Effector memory CD8-positive, alpha-beta T cell (primary cell): Measurements from ENCODE around the gene PDZK1IP1.
"Not testable (repeated sequence)": the region's sequence is repeated elsewhere in the genome, so short reads cannot be mapped to it uniquely, and the experiment has no call there.

ENCODE experiments used
- ATAC-seq: fragments of 150-1000 bp; cut with Tn5 transposase; replicated peaks from 2 replicates; pipeline ENCODE4 v1.10.0; 2021; ENCODE audit warnings: mild to moderate bottlenecking, moderate library complexity
- DNase-seq, 3 experiments: peaks; one replicate each; pipeline ENCODE4 v3.0.0; 2021
- H3K27ac Mint-ChIP-seq, 2 donors: one replicate each; pipeline ENCODE4 v1.8.0; 2022; ENCODE audit warnings: mild to moderate bottlenecking in 2 of 2, mixed read lengths in 2 of 2, moderate library complexity in 2 of 2
- H3K27me3 Mint-ChIP-seq, 2 donors: one replicate each; pipeline ENCODE4 v1.8.0; 2022; ENCODE audit warnings: mixed read lengths in 2 of 2
- H3K36me3 Mint-ChIP-seq: one replicate; pipeline ENCODE4 v1.8.0; 2022; ENCODE audit warnings: mild to moderate bottlenecking, moderate library complexity, mixed read lengths; ENCODE audit not compliant: insufficient read depth
- H3K4me1 Mint-ChIP-seq, 2 donors: one replicate each; pipeline ENCODE4 v1.8.0; 2022; ENCODE audit warnings: low read depth in 2 of 2, mixed read lengths in 2 of 2
- H3K4me3 Mint-ChIP-seq, 2 donors: one replicate each; pipeline ENCODE4 v1.8.0; 2022; ENCODE audit warnings: mild to moderate bottlenecking in 2 of 2, mixed read lengths in 2 of 2, moderate library complexity in 2 of 2
- H3K9me3 Mint-ChIP-seq, 2 donors: one replicate each; pipeline ENCODE4 v1.8.0; 2022; ENCODE audit warnings: mixed read lengths in 2 of 2

Gene PDZK1IP1

DNA sequence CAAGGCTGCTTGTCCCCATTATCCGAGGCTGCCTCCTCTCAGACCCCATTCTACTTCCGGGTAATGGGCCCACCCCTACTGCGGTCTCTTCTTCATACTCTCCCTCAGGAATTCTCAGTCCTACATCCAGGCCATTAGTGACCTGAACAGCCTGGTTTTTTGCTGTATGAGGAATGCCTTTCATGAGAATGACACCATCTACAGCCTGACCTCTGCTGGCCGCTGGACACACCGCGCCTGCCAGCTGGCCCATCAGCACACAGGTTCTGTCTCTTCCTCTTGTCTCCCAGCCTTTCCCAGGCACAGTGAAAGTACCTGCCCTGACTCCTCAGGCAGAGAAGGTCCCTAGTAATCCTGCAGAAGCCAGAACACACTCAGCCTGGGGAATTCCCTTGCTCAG is 46.2 kb downstream of the PDZK1IP1 start:
- H3K36me3 Mint-ChIP-seq, H3K4me1 Mint-ChIP-seq, H3K9me3 Mint-ChIP-seq, H3K27ac Mint-ChIP-seq, DNase-seq, H3K4me3 Mint-ChIP-seq, ATAC-seq: not testable (repeated sequence)
- peaks cover 36 to 49% of the 10 kb centered on the region in 2 donors for H3K27me3 Mint-ChIP-seq

- not testable (repeated sequence) for H3K4me1 Mint-ChIP-seq, ATAC-seq, H3K36me3 Mint-ChIP-seq, DNase-seq, H3K27ac Mint-ChIP-seq, H3K4me3 Mint-ChIP-seq, H3K9me3 Mint-ChIP-seq
- H3K27me3 Mint-ChIP-seq: peaks cover 25 to 30% of the 10 kb centered on the region in 2 donors
Observed at GRCh38 chr1:47140358-47140757, 49.5 kb downstream of the PDZK1IP1 start.

- no peak overlapping the region for H3K27ac Mint-ChIP-seq
- peaks cover 31 to 37% of the 10 kb centered on the region in 2 donors for H3K27me3 Mint-ChIP-seq
- no peaks in the 10 kb centered on the region for H3K4me1 Mint-ChIP-seq
- H3K4me3 Mint-ChIP-seq: no peak overlapping the region
- DNase-seq (no peak), ATAC-seq (no peak)
- H3K9me3 Mint-ChIP-seq: no peaks in the 10 kb centered on the region
- no peaks in the 10 kb centered on the region for H3K36me3 Mint-ChIP-seq
Observed at GRCh38 chr1:47137925-47138615, 51.8 kb downstream of the PDZK1IP1 start.

DNA sequence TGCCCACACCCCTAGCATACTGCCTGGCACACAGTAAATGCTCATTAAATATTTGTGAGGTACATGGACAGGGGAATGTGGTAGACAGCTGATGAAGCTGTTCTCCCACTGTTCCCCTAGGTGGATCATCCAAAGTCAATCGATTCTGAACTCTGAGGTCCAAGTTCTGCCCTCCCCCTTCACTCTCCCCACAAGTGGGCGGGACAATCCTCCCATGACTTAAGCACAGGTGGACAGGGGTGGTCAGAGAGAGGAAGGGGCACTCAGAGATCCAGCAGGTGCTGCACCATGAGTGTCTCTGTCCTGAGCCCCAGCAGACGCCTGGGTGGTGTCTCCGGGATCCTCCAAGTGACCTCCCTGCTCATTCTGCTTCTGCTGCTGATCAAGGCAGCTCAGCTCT is 52.6 kb downstream of the PDZK1IP1 start, which contains the start of gene CYP4A22:
TSS of gene CYP4A22 (plus strand) at position 244 of the 400 bp plus-strand sequence. CDS start at position 289, 45 bp downstream.
- Mint-ChIP-seq H3K4me1 (no peaks in the 10 kb centered on the region), H3K27ac (no peak within 1 kb of the TSS), H3K4me3 (no peak within 1 kb of the TSS), H3K27me3 (peaks cover 34 to 41% of the 10 kb centered on the region in 2 donors), H3K36me3 (no peaks in the 10 kb centered on the region), H3K9me3 (no peaks in the 10 kb centered on the region)
- ATAC-seq (no peak), DNase-seq (no peak)
